ENCODE measurements around the gene SIGLEC14.

DNA sequence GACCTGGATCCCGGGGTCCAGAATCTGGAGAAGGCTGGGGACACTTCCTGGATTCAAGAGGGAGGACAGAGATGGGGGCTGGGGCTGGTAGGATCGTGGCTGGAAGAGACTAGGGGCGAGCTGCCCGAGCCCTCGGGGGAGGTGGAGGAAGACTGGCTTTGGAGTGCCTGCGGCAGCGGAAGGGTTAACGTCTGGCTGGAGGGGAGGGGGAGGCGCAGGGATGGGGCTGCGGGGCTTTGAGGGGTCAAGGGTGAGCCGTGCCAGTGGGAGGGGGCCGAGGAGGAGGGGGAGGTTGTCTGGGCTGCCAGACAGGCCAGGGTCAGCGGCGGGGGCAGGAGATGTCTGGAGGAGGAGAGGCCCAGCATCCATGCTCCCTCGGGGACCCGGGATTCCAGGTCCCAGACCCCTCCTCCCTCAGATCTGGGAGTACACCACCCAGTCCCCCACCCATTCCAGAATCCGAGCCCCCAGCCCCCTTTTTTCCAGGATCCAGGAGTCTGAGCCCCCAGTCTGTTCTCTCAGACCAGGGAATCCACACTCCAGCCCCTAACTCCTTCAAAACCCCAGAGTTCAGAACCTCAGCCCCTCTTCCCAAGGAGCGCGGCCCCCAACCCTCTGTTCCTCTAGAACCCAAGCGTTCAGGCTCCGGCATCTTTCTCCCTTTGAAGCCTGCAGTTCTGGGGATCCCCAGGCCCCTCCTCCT, 43.3 kb upstream of the SIGLEC14 start:
- TF ChIP-seq, protein P1, sequence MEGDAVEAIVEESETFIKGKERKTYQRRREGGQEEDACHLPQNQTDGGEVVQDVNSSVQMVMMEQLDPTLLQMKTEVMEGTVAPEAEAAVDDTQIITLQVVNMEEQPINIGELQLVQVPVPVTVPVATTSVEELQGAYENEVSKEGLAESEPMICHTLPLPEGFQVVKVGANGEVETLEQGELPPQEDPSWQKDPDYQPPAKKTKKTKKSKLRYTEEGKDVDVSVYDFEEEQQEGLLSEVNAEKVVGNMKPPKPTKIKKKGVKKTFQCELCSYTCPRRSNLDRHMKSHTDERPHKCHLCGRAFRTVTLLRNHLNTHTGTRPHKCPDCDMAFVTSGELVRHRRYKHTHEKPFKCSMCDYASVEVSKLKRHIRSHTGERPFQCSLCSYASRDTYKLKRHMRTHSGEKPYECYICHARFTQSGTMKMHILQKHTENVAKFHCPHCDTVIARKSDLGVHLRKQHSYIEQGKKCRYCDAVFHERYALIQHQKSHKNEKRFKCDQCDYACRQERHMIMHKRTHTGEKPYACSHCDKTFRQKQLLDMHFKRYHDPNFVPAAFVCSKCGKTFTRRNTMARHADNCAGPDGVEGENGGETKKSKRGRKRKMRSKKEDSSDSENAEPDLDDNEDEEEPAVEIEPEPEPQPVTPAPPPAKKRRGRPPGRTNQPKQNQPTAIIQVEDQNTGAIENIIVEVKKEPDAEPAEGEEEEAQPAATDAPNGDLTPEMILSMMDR (conservative IDR thresholded peaks at IDR 0.05; ENCODE audit: low read depth, low read length), result no peak
- TF ChIP-seq EZH2 (IDR thresholded peaks at IDR 0.05; ENCODE audit: borderline replicate concordance, low read depth, low read length, poor library complexity, severe bottlenecking), result no peak
